ENCODE measurements around the gene FOS. TPM values are rescaled to one million over a fixed set of nuclear protein-coding genes. Genes with fewer than 3 reads are reported as not detected.
"Not testable (repeated sequence)": the region's sequence is repeated elsewhere in the genome, so short reads cannot be mapped to it uniquely, and the experiment has no call there.

Gene FOS
- total and polyA plus RNA-seq, 4 donors: 13.2 to 82.7 (median 20.0) TPM

- Histone ChIP-seq H3K27ac (ENCODE audit: low read depth in 1 of 2, low read length in 2 of 2) (no peak overlapping the region), H3K9me3 (ENCODE audit: control insufficient read depth in 4 of 4, low read length in 3 of 4) (no peaks in the 10 kb centered on the region), H3K4me1 (ENCODE audit: control insufficient read depth in 4 of 4, insufficient read depth in 4 of 4, low read length in 3 of 4) (peaks cover 0 to 4% (median 0%) of the 10 kb centered on the region in 4 donors), H3K4me3 (ENCODE audit: low read depth in 1 of 3, low read length in 3 of 3) (no peak overlapping the region), H3K9ac (ENCODE audit: low read depth in 1 of 2, low read length in 2 of 2) (no peak overlapping the region), H3K36me3 (ENCODE audit: control insufficient read depth in 4 of 4, insufficient read depth in 3 of 4, low read depth in 1 of 4, low read length in 3 of 4) (no peaks in the 10 kb centered on the region), H3K27me3 (ENCODE audit: control insufficient read depth in 4 of 4, insufficient read depth in 4 of 4, low read length in 3 of 4) (no peaks in the 10 kb centered on the region)
- DNase-seq (ENCODE audit: low spot score): no peak
- no peak for TF ChIP-seq MAX (IDR thresholded peaks at IDR 0.05)
- TF ChIP-seq RAD21 (IDR thresholded peaks at IDR 0.05): peak; percentile 39 to 53
- WGBS: 70% methylated on average over 9 of the region's 9 CpGs
Observed at GRCh38 chr14:75306927-75307699, 28.5 kb downstream of the FOS start.

- DNase-seq (ENCODE audit: low spot score): peak; percentile 87
- TF ChIP-seq REST (IDR thresholded peaks at IDR 0.05) (no peak), EGR1 (IDR thresholded peaks at IDR 0.05; ENCODE audit: low read depth in 2 of 2) (no peak), RAD21 (IDR thresholded peaks at IDR 0.05) (peak; percentile 98 to 99), CTCF (IDR thresholded peaks at IDR 0.05; ENCODE audit: low read depth, low read length, missing input control) (peak; percentile 93), RXRA (IDR thresholded peaks at IDR 0.05) (peak in 1 of 2 donors; percentile 37), YY1 (IDR thresholded peaks at IDR 0.05) (peak; percentile 86)
- Histone ChIP-seq H3K9me3 (ENCODE audit: control insufficient read depth in 4 of 4, low read length in 3 of 4) (no peaks in the 10 kb centered on the region), H3K27ac (ENCODE audit: low read depth in 1 of 2, low read length in 2 of 2) (no peak overlapping the region), H3K27me3 (ENCODE audit: control insufficient read depth in 4 of 4, insufficient read depth in 4 of 4, low read length in 3 of 4) (no peaks in the 10 kb centered on the region), H3K4me1 (ENCODE audit: control insufficient read depth in 4 of 4, insufficient read depth in 4 of 4, low read length in 3 of 4) (peaks cover 0 to 4% (median 0%) of the 10 kb centered on the region in 4 donors), H3K36me3 (ENCODE audit: control insufficient read depth in 4 of 4, insufficient read depth in 3 of 4, low read depth in 1 of 4, low read length in 3 of 4) (no peaks in the 10 kb centered on the region), H3K4me3 (ENCODE audit: low read depth in 1 of 3, low read length in 3 of 3) (no peak overlapping the region), H3K9ac (ENCODE audit: low read depth in 1 of 2, low read length in 2 of 2) (no peak overlapping the region)
- 21% methylated on average over 12 of the region's 12 CpGs for WGBS
Observed at GRCh38 chr14:75307700-75308379, 29.2 kb downstream of the FOS start.

- not testable (repeated sequence) for H3K27me3 ChIP-seq (ENCODE audit: control insufficient read depth in 4 of 4, insufficient read depth in 4 of 4, low read length in 3 of 4); H3K27ac ChIP-seq (ENCODE audit: low read depth in 1 of 2, low read length in 2 of 2); H3K9me3 ChIP-seq (ENCODE audit: control insufficient read depth in 4 of 4, low read length in 3 of 4); H3K4me1 ChIP-seq (ENCODE audit: control insufficient read depth in 4 of 4, insufficient read depth in 4 of 4, low read length in 3 of 4); H3K36me3 ChIP-seq (ENCODE audit: control insufficient read depth in 4 of 4, insufficient read depth in 3 of 4, low read depth in 1 of 4, low read length in 3 of 4); DNase-seq (ENCODE audit: low spot score); H3K9ac ChIP-seq (ENCODE audit: low read depth in 1 of 2, low read length in 2 of 2); H3K4me3 ChIP-seq (ENCODE audit: low read depth in 1 of 3, low read length in 3 of 3)
- WGBS: 90% methylated on average over 7 of the region's 7 CpGs
Observed at GRCh38 chr14:75308991-75309390, 30.4 kb downstream of the FOS start.

- H3K4me3 ChIP-seq (ENCODE audit: low read depth in 1 of 3, low read length in 3 of 3); H3K36me3 ChIP-seq (ENCODE audit: control insufficient read depth in 4 of 4, insufficient read depth in 3 of 4, low read depth in 1 of 4, low read length in 3 of 4); H3K9me3 ChIP-seq (ENCODE audit: control insufficient read depth in 4 of 4, low read length in 3 of 4); H3K27ac ChIP-seq (ENCODE audit: low read depth in 1 of 2, low read length in 2 of 2); H3K9ac ChIP-seq (ENCODE audit: low read depth in 1 of 2, low read length in 2 of 2); H3K4me1 ChIP-seq (ENCODE audit: control insufficient read depth in 4 of 4, insufficient read depth in 4 of 4, low read length in 3 of 4); DNase-seq (ENCODE audit: low spot score); H3K27me3 ChIP-seq (ENCODE audit: control insufficient read depth in 4 of 4, insufficient read depth in 4 of 4, low read length in 3 of 4): not testable (repeated sequence)
- 95% methylated on average over 14 of the region's 14 CpGs for WGBS
Observed at GRCh38 chr14:75309561-75309960, 30.9 kb downstream of the FOS start.

Measured in liver (tissue), 9 donors.